Measurements from ENCODE around the gene ASIC2.

The ASIC2 gene

DNA sequence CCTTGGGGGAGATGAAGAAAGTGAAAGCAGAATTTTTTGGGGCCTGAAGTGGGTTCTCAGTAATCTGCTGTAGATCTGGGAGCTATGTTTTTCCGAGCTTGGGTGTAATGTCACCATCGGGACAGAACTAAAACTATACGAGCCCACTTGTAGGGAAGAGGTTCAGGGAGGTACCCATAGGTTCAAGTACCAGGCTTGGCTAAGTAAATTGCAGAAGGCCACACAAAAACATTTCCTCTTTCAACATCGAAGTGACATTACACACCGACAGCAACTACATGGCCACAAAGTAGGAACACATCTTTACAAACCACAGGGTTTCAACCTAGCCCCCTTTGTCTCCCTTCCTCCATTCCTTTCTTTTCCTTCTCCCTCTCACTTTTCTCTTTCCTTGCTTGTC lies 10.2 kb upstream of the ASIC2 start:
- POLR2A ChIA-PET = no interaction called here
- CTCF ChIA-PET = interaction anchor here (0.5 kb wide), 1 partner anchor 422 kb away, joined by 3 read pairs; no protein-coding TSS in a partner anchor
- Histone ChIP-seq H3K27ac (ENCODE audit: extremely low read depth, low read depth, low read length) (no peak overlapping the region), H3K9me3 (ENCODE audit: control insufficient read depth, insufficient read depth, low read depth, low read length) (no peaks in the 10 kb centered on the region), H3K36me3 (ENCODE audit: control insufficient read depth in 2 of 2, insufficient read depth in 1 of 2, low read length in 2 of 2) (no peaks in the 10 kb centered on the region), H3K4me1 (ENCODE audit: control insufficient read depth, insufficient read depth, low read length) (no peaks in the 10 kb centered on the region), H3K4me3 (ENCODE audit: low read depth, low read length) (no peak overlapping the region)
- TF ChIP-seq ZNF354C (tag by site-specific recombination; IDR thresholded peaks at IDR 0.05; ENCODE audit: borderline replicate concordance, low read depth) = no peak
- 0 out of 2 replicates have a peak, but pooled peaks have one; percentile 30 for TF ChIP-seq ZNF776 (tag by site-specific recombination; IDR thresholded peaks at IDR 0.05; ENCODE audit: borderline replicate concordance)

DNA sequence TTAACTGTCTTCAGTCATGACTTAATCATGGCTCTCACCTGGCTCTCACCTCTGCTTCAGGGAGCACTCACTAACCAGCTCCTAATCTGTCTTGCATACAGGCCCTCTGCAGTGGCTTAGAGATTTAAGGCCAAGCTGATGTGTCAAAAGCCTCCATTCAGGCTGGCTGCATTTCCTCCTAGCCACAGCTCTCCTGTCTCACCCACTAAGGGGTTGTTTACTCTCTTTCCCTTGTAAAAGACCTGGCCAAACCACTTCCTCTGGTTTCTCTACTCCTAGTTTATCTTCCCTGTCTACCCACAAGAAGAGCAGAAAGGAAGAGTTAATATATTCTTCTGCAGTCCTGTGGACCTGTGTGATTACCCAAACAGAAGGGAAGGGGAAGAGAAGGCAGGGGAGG lies 9.3 kb upstream of the ASIC2 start:
- Histone ChIP-seq H3K4me1 (ENCODE audit: control insufficient read depth, insufficient read depth, low read length) (no peaks in the 10 kb centered on the region), H3K4me3 (ENCODE audit: low read depth, low read length) (no peak overlapping the region), H3K9me3 (ENCODE audit: control insufficient read depth, insufficient read depth, low read depth, low read length) (no peaks in the 10 kb centered on the region), H3K36me3 (ENCODE audit: control insufficient read depth in 2 of 2, insufficient read depth in 1 of 2, low read length in 2 of 2) (no peaks in the 10 kb centered on the region), H3K27ac (ENCODE audit: extremely low read depth, low read depth, low read length) (no peak overlapping the region)
- TF ChIP-seq ZNF112 (tag by site-specific recombination; IDR thresholded peaks at IDR 0.05) (no peak), YY2 (tag by site-specific recombination; IDR thresholded peaks at IDR 0.05) (no peak), WT1 (tag by site-specific recombination; IDR thresholded peaks at IDR 0.05) (no peak), ZNF324 (tag by site-specific recombination; IDR thresholded peaks at IDR 0.05) (no peak), ZNF768 (tag by site-specific recombination; IDR thresholded peaks at IDR 0.05) (no peak), ZNF335 (tag by site-specific recombination; conservative IDR thresholded peaks at IDR 0.05) (no peak), ZNF341 (tag by site-specific recombination; IDR thresholded peaks at IDR 0.05; ENCODE audit: low read depth) (no peak), HOXC10 (CRISPR knock-in tag; IDR thresholded peaks at IDR 0.05) (no peak), PRDM1 (tag by site-specific recombination; IDR thresholded peaks at IDR 0.05) (no peak), ZNF146 (tag by site-specific recombination; IDR thresholded peaks at IDR 0.05) (no peak)
- TF ChIP-seq, protein P1, sequence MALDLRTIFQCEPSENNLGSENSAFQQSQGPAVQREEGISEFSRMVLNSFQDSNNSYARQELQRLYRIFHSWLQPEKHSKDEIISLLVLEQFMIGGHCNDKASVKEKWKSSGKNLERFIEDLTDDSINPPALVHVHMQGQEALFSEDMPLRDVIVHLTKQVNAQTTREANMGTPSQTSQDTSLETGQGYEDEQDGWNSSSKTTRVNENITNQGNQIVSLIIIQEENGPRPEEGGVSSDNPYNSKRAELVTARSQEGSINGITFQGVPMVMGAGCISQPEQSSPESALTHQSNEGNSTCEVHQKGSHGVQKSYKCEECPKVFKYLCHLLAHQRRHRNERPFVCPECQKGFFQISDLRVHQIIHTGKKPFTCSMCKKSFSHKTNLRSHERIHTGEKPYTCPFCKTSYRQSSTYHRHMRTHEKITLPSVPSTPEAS (tag by site-specific recombination; IDR thresholded peaks at IDR 0.05) = no peak
- TF ChIP-seq, protein P2, sequence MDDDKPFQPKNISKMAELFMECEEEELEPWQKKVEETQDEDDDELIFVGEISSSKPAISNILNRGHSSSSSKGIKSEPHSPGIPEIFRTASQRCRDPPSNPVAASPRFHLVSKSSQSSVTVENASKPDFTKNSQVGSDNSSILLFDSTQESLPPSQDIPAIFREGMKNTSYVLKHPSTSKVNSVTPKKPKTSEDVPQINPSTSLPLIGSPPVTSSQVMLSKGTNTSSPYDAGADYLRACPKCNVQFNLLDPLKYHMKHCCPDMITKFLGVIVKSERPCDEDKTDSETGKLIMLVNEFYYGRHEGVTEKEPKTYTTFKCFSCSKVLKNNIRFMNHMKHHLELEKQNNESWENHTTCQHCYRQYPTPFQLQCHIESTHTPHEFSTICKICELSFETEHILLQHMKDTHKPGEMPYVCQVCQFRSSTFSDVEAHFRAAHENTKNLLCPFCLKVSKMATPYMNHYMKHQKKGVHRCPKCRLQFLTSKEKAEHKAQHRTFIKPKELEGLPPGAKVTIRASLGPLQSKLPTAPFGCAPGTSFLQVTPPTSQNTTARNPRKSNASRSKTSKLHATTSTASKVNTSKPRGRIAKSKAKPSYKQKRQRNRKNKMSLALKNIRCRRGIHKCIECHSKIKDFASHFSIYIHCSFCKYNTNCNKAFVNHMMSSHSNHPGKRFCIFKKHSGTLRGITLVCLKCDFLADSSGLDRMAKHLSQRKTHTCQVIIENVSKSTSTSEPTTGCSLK (tag by site-specific recombination; IDR thresholded peaks at IDR 0.05) = no peak
- POLR2A ChIA-PET = no interaction called here
- CTCF ChIA-PET = interaction anchor here (0.6 kb wide), 1 partner anchor 340 kb away, joined by 5 read pairs; no protein-coding TSS in a partner anchor

DNA sequence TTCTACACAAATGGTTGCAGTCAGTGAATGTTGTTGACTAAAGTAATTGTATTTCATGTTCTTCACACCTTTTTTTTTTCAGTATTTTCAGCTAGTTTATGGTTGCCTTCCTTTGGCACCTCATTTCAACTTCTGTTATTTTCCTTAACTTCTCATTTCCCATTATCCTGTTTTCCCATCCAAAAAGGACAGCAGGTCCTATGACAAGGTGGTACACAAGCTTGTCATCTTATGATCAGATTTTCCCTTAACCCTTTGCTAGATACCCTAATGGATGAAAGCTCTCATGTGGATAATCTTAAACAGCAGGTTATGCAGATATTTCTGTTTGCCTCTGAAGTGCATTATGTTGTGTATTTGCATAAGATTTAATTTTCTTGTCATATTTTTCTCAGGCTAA lies 7.1 kb upstream of the ASIC2 start:
- H3K4me3 ChIP-seq (ENCODE audit: low read depth, low read length) = no peak overlapping the region
- H3K9me3 ChIP-seq (ENCODE audit: control insufficient read depth, insufficient read depth, low read depth, low read length) = no peaks in the 10 kb centered on the region
- no peaks in the 10 kb centered on the region for H3K36me3 ChIP-seq (ENCODE audit: control insufficient read depth in 2 of 2, insufficient read depth in 1 of 2, low read length in 2 of 2)
- TF ChIP-seq ZEB2 (tag by site-specific recombination; IDR thresholded peaks at IDR 0.05) (no peak), ZNF473 (tag by site-specific recombination; IDR thresholded peaks at IDR 0.05) (no peak), BCL11B (tag by site-specific recombination; IDR thresholded peaks at IDR 0.05; ENCODE audit: low read depth) (no peak), ZNF433 (tag by site-specific recombination; IDR thresholded peaks at IDR 0.05; ENCODE audit: low read depth) (no peak)
- TF ChIP-seq, protein P3, sequence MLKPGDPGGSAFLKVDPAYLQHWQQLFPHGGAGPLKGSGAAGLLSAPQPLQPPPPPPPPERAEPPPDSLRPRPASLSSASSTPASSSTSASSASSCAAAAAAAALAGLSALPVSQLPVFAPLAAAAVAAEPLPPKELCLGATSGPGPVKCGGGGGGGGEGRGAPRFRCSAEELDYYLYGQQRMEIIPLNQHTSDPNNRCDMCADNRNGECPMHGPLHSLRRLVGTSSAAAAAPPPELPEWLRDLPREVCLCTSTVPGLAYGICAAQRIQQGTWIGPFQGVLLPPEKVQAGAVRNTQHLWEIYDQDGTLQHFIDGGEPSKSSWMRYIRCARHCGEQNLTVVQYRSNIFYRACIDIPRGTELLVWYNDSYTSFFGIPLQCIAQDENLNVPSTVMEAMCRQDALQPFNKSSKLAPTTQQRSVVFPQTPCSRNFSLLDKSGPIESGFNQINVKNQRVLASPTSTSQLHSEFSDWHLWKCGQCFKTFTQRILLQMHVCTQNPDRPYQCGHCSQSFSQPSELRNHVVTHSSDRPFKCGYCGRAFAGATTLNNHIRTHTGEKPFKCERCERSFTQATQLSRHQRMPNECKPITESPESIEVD (tag by site-specific recombination; IDR thresholded peaks at IDR 0.05) = no peak
- H3K4me1 ChIP-seq (ENCODE audit: control insufficient read depth, insufficient read depth, low read length) = no peaks in the 10 kb centered on the region
- ChIA-PET CTCF (interaction anchor here (0.7 kb wide), 1 partner anchor 273 kb away, joined by 3 read pairs; no protein-coding TSS in a partner anchor), POLR2A (no interaction called here)
- H3K27ac ChIP-seq (ENCODE audit: extremely low read depth, low read depth, low read length) = no peak overlapping the region
